Fibroblast of villous mesenchyme (primary cell): ENCODE measurements around the gene IWS1. TPM values are rescaled to one million over a fixed set of nuclear protein-coding genes. Genes with fewer than 3 reads are reported as not detected.

Experiments
- DNase-seq: peaks from one replicate; pipeline ENCODE4 v3.0.0-alpha.2; 2010; ENCODE audit warnings: low read depth
- H3K4me3 ChIP-seq: 2 replicates; pipeline ENCODE4 v1.5.1; 2011; ENCODE audit warnings: low read depth, mild to moderate bottlenecking, low read length
- small RNA-seq: library from RNA; depleted of rRNA; stranded (forward); fragments of <200 nt; gene quantifications from one replicate; pipeline ENCODE3, GENCODE V24; 2012
- total RNA-seq: library from RNA; depleted of rRNA; stranded (reverse); fragments of >200 nt; gene quantifications from 2 replicates; pipeline ENCODE4 v1.2.3, GENCODE V29; 2012
- TF ChIP-seq, protein P1 (sequence below): IDR thresholded peaks from 2 replicates; pipeline ENCODE4 v1.5.1; 2012; ENCODE audit warnings: low read depth, mild to moderate bottlenecking, low read length; ENCODE audit not compliant: insufficient read depth

The IWS1 gene
- total RNA-seq, 1 donor: 42.7 TPM

GRCh38 chr2:127437056-127437455 lies 89.2 kb downstream of the IWS1 start:
- DNase-seq: no peak
- H3K4me3 ChIP-seq: no peak overlapping the region
- TF ChIP-seq, protein P1, sequence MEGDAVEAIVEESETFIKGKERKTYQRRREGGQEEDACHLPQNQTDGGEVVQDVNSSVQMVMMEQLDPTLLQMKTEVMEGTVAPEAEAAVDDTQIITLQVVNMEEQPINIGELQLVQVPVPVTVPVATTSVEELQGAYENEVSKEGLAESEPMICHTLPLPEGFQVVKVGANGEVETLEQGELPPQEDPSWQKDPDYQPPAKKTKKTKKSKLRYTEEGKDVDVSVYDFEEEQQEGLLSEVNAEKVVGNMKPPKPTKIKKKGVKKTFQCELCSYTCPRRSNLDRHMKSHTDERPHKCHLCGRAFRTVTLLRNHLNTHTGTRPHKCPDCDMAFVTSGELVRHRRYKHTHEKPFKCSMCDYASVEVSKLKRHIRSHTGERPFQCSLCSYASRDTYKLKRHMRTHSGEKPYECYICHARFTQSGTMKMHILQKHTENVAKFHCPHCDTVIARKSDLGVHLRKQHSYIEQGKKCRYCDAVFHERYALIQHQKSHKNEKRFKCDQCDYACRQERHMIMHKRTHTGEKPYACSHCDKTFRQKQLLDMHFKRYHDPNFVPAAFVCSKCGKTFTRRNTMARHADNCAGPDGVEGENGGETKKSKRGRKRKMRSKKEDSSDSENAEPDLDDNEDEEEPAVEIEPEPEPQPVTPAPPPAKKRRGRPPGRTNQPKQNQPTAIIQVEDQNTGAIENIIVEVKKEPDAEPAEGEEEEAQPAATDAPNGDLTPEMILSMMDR: no peak

- H3K4me3 ChIP-seq: no peak overlapping the region
- TF ChIP-seq, protein P1: no peak
- DNase-seq: no peak
These were observed 91.8 kb downstream of the IWS1 start for GRCh38 chr2:127434515-127434914.

DNA sequence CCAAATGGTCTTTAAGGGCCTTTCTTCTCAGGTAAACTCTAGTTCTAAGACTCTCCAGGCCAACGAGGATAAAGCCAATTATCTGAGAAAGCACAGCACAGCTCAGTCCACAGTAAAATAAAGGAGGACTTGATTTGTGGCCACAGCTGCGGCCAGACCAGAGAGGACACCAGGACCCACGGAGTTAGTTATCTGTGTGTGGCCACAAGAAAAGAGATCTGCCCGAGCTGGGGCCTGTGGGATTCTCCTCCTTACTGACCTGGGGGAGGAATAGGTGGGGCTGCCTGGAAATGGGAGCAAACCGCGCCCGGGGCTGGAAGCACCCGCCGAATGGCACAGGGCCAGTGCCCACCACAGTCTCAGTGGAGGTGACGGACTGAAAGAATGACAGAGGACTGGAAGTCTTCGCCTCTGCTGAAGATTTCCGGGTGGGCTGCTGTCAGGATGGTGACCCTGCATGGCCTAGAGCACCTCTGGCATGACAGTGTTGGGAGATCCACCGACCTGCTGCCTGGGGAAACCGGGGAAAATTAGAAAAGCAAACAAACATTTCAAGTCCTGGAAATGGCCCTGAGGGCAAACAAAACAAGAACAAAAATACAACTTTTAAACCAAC lies 94.8 kb downstream of the IWS1 start:
- TF ChIP-seq, protein P1: no peak
- H3K4me3 ChIP-seq: no peak overlapping the region
- no peak for DNase-seq

Small RNA genes within 50 kb of the gene (small RNA-seq; reads per million reads assigned to genes)
- gene RNU4-48P: not detected

Other genes with a start within 250 kb of the IWS1 start
- 43.8 and 47.1 TPM in 2 replicates for gene ERCC3, start 232.3 kb downstream of the IWS1 start, total RNA-seq
- gene MAP3K2, start 138.5 kb downstream of the IWS1 start, total RNA-seq: 38.4 and 53.5 TPM in 2 replicates
- gene PROC, start 108.1 kb downstream of the IWS1 start, total RNA-seq: not detected in 2 replicates
- 0.86 TPM in 1 of 2 replicates, not detected in the other for gene MYO7B, start 9.2 kb upstream of the IWS1 start, total RNA-seq
- gene GPR17, start 119.7 kb upstream of the IWS1 start, total RNA-seq: not detected in 2 replicates
- 24.8 and 28.9 TPM in 2 replicates for gene LIMS2, start 149.0 kb upstream of the IWS1 start, total RNA-seq
- gene SFT2D3, start 175.0 kb upstream of the IWS1 start, total RNA-seq: 4.7 and 5.8 TPM in 2 replicates